Epithelial cell of proximal tubule (primary cell): Measurements from ENCODE around the gene GSC2. TPM values are rescaled to one million over a fixed set of nuclear protein-coding genes. Genes with fewer than 3 reads are reported as not detected.

Source experiments
- DNase-seq: peaks from one replicate; pipeline ENCODE4 v3.0.0-alpha.2; 2011; ENCODE audit warnings: low read depth
- H3K4me3 ChIP-seq: 2 replicates; pipeline ENCODE4 v1.5.1; 2011; ENCODE audit warnings: low read depth, mild to moderate bottlenecking, low read length
- total RNA-seq: library from RNA; depleted of rRNA; stranded (reverse); fragments of >200 nt; gene quantifications from 2 replicates; pipeline ENCODE4 v1.2.3, GENCODE V29; 2015
- TF ChIP-seq, protein P1 (sequence below): conservative IDR thresholded peaks from 2 replicates; pipeline ENCODE4 v1.5.1; 2012; ENCODE audit warnings: low read depth, mild to moderate bottlenecking, low read length

Gene GSC2
- total RNA-seq, 1 donor from 2014 or later: not detected

DNA sequence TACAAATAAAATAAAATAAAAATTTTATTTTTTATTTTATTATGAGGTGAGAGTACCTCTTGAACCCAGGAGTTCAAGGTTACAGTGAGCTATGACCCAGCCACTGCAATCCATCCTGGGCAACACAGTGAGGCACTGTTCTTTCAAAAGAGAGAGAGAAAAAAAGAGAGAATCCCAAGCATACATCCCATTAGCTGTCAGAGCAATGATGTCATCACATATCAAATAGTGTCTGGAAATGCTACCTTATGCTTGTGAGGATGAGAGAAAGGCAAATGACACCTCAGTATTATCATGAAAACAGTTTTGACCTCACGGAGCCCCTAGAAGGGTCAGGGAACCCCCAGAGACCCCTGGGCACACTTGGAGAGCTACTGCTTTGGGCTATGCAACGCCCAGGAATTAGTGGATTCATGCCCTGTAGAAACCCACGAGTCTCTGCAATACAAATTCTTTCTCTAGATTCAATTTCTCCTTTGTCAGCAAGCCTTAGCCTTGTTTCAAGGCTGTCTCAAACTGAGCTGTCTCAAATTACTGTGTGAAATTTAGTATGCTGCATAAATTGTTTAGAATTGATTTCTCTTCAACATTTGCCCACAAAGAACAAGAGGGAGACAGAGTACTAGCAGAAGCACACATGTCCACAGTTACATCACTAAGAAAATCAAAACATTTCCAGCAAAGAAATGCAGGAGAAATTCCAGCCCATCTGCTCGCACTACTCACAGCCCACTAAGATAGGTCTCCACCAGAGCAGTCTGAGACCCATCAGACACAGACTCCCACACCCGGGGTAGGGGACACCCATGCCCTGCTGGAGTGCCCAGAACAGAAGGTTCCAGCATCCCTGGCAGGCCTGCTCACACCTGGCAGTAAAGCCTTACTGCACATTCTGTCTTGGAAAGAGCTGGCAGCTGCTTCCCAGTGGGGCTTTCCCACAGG lies 45.9 kb downstream of the GSC2 start:
- no peak for DNase-seq
- H3K4me3 ChIP-seq: no peak overlapping the region
- TF ChIP-seq, protein P1, sequence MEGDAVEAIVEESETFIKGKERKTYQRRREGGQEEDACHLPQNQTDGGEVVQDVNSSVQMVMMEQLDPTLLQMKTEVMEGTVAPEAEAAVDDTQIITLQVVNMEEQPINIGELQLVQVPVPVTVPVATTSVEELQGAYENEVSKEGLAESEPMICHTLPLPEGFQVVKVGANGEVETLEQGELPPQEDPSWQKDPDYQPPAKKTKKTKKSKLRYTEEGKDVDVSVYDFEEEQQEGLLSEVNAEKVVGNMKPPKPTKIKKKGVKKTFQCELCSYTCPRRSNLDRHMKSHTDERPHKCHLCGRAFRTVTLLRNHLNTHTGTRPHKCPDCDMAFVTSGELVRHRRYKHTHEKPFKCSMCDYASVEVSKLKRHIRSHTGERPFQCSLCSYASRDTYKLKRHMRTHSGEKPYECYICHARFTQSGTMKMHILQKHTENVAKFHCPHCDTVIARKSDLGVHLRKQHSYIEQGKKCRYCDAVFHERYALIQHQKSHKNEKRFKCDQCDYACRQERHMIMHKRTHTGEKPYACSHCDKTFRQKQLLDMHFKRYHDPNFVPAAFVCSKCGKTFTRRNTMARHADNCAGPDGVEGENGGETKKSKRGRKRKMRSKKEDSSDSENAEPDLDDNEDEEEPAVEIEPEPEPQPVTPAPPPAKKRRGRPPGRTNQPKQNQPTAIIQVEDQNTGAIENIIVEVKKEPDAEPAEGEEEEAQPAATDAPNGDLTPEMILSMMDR: no peak

DNA sequence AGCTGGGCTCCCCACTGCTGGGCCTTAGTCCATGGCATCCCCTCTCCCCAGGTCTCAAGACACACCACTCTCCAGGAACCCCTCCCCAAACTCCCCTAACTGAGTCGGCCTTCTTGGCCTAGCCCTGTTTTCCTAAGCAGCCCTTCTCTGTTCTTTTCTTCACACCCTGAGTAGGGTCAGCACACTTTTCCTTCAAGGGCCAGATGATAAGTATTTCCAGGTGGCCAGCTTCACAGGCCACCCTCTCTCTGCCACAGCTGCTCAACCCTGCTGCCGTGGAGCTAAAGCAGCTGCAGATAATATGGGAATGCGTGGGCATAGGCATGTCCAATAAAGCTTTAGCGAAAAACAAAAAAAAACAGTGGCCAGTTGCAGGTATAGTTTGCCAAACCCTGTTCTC lies 51.9 kb downstream of the GSC2 start:
- no peak overlapping the region for H3K4me3 ChIP-seq
- TF ChIP-seq, protein P1: no peak
- DNase-seq: no peak

DNA sequence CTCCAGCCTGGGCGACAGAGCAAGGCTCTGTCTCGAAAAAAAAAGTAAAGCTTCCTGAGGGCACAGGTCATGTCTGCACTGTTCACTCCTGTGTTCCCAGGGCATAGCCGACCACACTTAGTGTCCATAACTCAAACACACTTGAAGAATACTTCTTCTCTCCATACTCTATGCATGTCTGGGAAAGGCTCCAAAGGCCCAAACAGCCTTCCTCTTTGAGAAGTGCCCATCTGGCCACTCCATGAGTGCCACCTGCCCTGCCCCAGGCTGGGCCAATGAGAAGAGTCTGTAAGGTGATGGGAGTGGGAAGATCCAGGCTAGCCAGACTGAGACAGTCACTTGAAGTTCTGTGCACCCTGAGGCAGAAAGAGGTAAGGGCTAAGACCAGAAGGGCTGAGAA lies 52.6 kb downstream of the GSC2 start:
- TF ChIP-seq, protein P1: no peak

More for the DNA sequence above, 52.6 kb downstream of the GSC2 start:
- H3K4me3 ChIP-seq: no peak overlapping the region
- no peak for DNase-seq

Other genes starting within 250 kb of the GSC2 start
- 1.1 and 2.8 TPM in 2 replicates for gene DGCR6, start 244.0 kb downstream of the GSC2 start, total RNA-seq
- gene PRODH, start 214.0 kb downstream of the GSC2 start, total RNA-seq: 1.2 and 2.1 TPM in 2 replicates
- 44.8 and 51.7 TPM in 2 replicates for gene DGCR2, start 27.9 kb downstream of the GSC2 start, total RNA-seq
- gene TSSK2, start 19.0 kb downstream of the GSC2 start, total RNA-seq: not detected in 2 replicates
- 17.5 and 25.7 TPM in 2 replicates for gene ESS2, start 5.6 kb downstream of the GSC2 start, total RNA-seq
- 168 and 211 TPM in 2 replicates for gene SLC25A1, start 28.4 kb upstream of the GSC2 start, total RNA-seq
- gene CLTCL1, start 141.4 kb upstream of the GSC2 start, total RNA-seq: 4.3 and 5.3 TPM in 2 replicates